ENCODE results near the gene RAVER2.

GRCh38 chr1:64814427-64814826 lies 69.6 kb downstream of the RAVER2 start:
- TF ChIP-seq POLR2A (IDR thresholded peaks at IDR 0.05; ENCODE audit: low read length) (no peak), CEBPB (IDR thresholded peaks at IDR 0.05) (no peak), EHF (CRISPR knock-in tag; IDR thresholded peaks at IDR 0.05) (no peak), CTCF (IDR thresholded peaks at IDR 0.05) (no peak)

Measured in A549 (cell line).